RWPE2 (cell line): ENCODE data around the gene TMEM60.

Experiments used
- ATAC-seq: fragments of 200-7000 bp; cut with Tn5 transposase; 3 replicates; pipeline ENCODE4 v1.9.1; 2021; ENCODE audit warnings: low read depth
- DNase-seq: peaks from one replicate; pipeline ENCODE4 v3.0.0-alpha.2; 2020; ENCODE audit warnings: low spot score
- H3K27ac ChIP-seq: fragments of 450-650 bp; 2 replicates; pipeline ENCODE4 v1.5.1; 2017; ENCODE audit warnings: mild to moderate bottlenecking; ENCODE audit not compliant: poor library complexity, severe bottlenecking
- H3K27me3 ChIP-seq: fragments of 250-450 bp; sonication (Bioruptor Pico); 2 replicates; pipeline ENCODE4 v1.5.1; 2021; ENCODE audit warnings: mild to moderate bottlenecking, moderate library complexity; ENCODE audit not compliant: insufficient read depth, poor library complexity, severe bottlenecking
- H3K36me3 ChIP-seq: fragments of 250-450 bp; sonication (Bioruptor Pico); 2 replicates; pipeline ENCODE4 v1.5.1; 2020; ENCODE audit warnings: low read depth, mild to moderate bottlenecking, moderate library complexity
- H3K4me1 ChIP-seq: fragments of 250-450 bp; sonication (Bioruptor Pico); 2 replicates; pipeline ENCODE4 v1.5.1; 2021; ENCODE audit warnings: mild to moderate bottlenecking, moderate library complexity; ENCODE audit not compliant: insufficient read depth, poor library complexity, severe bottlenecking
- H3K4me3 ChIP-seq: fragments of 250-450 bp; sonication (Bioruptor Pico); 2 replicates; pipeline ENCODE4 v1.5.1; 2021; ENCODE audit warnings: mild to moderate bottlenecking, moderate library complexity; ENCODE audit not compliant: severe bottlenecking
- H3K9me3 ChIP-seq: fragments of 250-450 bp; sonication (Bioruptor Pico); 2 replicates; pipeline ENCODE4 v1.5.1; 2021; ENCODE audit warnings: mild to moderate bottlenecking, moderate library complexity; ENCODE audit not compliant: severe bottlenecking
- CTCF ChIP-seq: fragments of 450-650 bp; IDR thresholded peaks from one replicate; pipeline ENCODE4 v1.5.1; 2017; ENCODE audit warnings: mild to moderate bottlenecking, moderate library complexity; ENCODE audit not compliant: poor library complexity, severe bottlenecking

TMEM60 gene

DNA sequence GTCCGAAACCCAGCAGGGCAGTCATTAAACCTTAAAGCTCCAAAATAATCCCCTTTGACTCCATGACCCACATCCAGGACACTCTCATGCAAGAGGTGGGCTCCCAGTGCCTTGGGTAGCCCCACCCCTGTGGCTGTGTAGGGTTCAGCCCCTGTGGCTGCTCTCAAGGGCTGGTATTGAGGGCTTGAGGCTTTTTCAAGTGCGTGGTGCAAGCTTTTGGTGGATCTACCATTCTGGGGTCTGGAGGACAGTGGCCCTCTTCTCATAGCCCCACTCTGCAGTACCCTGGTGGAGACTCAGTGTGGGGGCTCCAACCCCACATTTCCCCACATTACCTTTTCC lies 51.4 kb downstream of the TMEM60 start:
- Histone ChIP-seq H3K9me3 (no peaks in the 10 kb centered on the region), H3K4me1 (no peaks in the 10 kb centered on the region), H3K27me3 (no peaks in the 10 kb centered on the region), H3K4me3 (no peak overlapping the region), H3K27ac (no peak overlapping the region), H3K36me3 (peaks cover 16% of the 10 kb centered on the region)
- DNase-seq (no peak), ATAC-seq (no peak)
- TF ChIP-seq CTCF, result no peak

DNA sequence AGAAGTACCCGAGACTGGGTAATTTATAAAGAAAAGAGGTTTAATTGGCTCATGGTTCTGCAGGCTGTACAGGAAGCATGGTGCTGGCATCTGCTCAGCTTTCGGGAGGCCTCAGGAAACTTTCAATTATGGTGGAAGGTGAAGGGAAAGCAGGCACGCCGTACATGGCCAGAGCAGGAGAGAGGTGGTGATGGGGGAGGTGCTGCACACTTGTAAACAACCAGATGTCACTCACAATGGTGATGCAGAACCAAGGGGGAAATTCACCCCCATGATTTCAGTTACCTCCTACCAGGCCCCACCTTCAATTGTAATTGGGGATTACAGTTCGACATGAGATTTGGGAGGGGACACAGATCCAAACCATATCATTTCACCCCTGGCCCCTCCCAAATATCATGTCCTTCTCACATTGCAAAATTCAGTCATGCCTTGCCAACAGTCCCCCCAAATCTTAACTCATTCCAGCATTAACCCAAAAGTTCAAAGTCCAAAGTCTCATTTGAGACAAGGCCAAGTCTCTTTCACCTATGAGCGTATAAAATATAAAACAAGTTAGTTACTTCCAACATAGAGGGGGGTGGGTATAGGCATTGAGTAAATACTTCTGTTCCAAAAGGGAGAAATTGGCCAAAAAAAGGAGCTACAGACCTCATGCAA lies 51.9 kb downstream of the TMEM60 start:
- peaks cover 11% of the 10 kb centered on the region for H3K36me3 ChIP-seq
- TF ChIP-seq CTCF, result no peak
- no peak overlapping the region for H3K27ac ChIP-seq
- no peak overlapping the region for H3K4me3 ChIP-seq
- no peak for DNase-seq
- ATAC-seq, result no peak
- H3K9me3 ChIP-seq, result no peaks in the 10 kb centered on the region
- H3K4me1 ChIP-seq, result no peaks in the 10 kb centered on the region
- no peaks in the 10 kb centered on the region for H3K27me3 ChIP-seq

- no peak overlapping the region for H3K27ac ChIP-seq
- no peaks in the 10 kb centered on the region for H3K4me1 ChIP-seq
- no peak overlapping the region for H3K4me3 ChIP-seq
- peaks cover 8% of the 10 kb centered on the region for H3K36me3 ChIP-seq
- H3K9me3 ChIP-seq, result no peaks in the 10 kb centered on the region
- TF ChIP-seq CTCF, result no peak
- no peak for ATAC-seq
- DNase-seq, result no peak
- H3K27me3 ChIP-seq, result no peaks in the 10 kb centered on the region
These were observed 52.5 kb downstream of the TMEM60 start for GRCh38 chr7:77745746-77746145.
